Esophagus muscularis mucosa (tissue), 4 donors: ENCODE measurements around the gene BAG1. TPM values are rescaled to one million over a fixed set of nuclear protein-coding genes. Genes with fewer than 3 reads are reported as not detected.

Experiments used
- DNase-seq: peaks from one replicate; pipeline ENCODE4 v3.0.0-alpha.2; 2017; ENCODE audit errors: extremely low spot score
- H3K27ac ChIP-seq, 4 donors: fragments of 200-600 bp; sonication (generic); replicated peaks in 1 of 4; 1 replicate in 3 of 4; 2 replicates in 1 of 4; pipeline ENCODE4 v1.5.1; 2016 to 2019; ENCODE audit warnings: mild to moderate bottlenecking in 1 of 4
- H3K27me3 ChIP-seq, 4 donors: fragments of 200-600 bp; sonication (generic); one replicate each; pipeline versions ENCODE4 v1.5.1 to v1.6.0; 2016 to 2019
- H3K36me3 ChIP-seq, 4 donors: fragments of 200-600 bp; sonication (generic); one replicate each; pipeline ENCODE4 v1.5.1; 2016 to 2019
- H3K4me1 ChIP-seq, 4 donors: fragments of 200-600 bp; sonication (generic); one replicate each; pipeline ENCODE4 v1.5.1; 2016 to 2019
- H3K4me3 ChIP-seq, 4 donors: fragments of 200-600 bp; sonication (generic); 1 replicate in 2 of 4; 2 replicates in 2 of 4; pipeline ENCODE4 v1.5.1; 2016 to 2019; ENCODE audit warnings: mild to moderate bottlenecking in 4 of 4, moderate library complexity in 1 of 4
- H3K9me3 ChIP-seq, 4 donors: fragments of 200-600 bp; sonication (generic); 1 replicate in 3 of 4; 2 replicates in 1 of 4; pipeline ENCODE4 v1.5.1; 2016 to 2019
- CTCF ChIP-seq, 3 experiments: fragments of 200-600 bp in 2 of 3; fragments of 450-650 bp in 1 of 3; sonication (generic) in 2 of 3; IDR thresholded peaks; one replicate each; pipeline ENCODE4 v1.5.1; 2017 to 2019; ENCODE audit warnings: antibody characterized with exemption in 3 of 3, mild to moderate bottlenecking in 2 of 3, moderate library complexity in 1 of 3
- EP300 ChIP-seq: sonication (generic); formaldehyde crosslinking; IDR thresholded peaks from one replicate; pipeline ENCODE4 v1.6.1; 2017; ENCODE audit warnings: antibody characterized with exemption
- POLR2A ChIP-seq: fragments of 450-650 bp; IDR thresholded peaks from one replicate; pipeline ENCODE4 v1.6.1; 2017; ENCODE audit warnings: antibody characterized with exemption, moderate library complexity, mild to moderate bottlenecking, low read depth
- POLR2AphosphoS5 ChIP-seq, 2 donors: sonication (generic); formaldehyde crosslinking; IDR thresholded peaks; one replicate each; pipeline ENCODE4 v1.6.1; 2017; ENCODE audit warnings: antibody characterized with exemption in 2 of 2
- WGBS: methylation state at CpG from one replicate; pipeline ENCODE4 v1.1.5; 2018; 5-methylcytosine and 5-hydroxymethylcytosine counted together
- intact Hi-C: fragments of 100-400 bp; cut with DNase I; formaldehyde crosslinking; loops from one replicate; pipeline ENCODE4 v1.15.1; 2023
- total RNA-seq, 4 donors: library from RNA; depleted of rRNA; stranded (reverse); fragments of >200 nt; gene quantifications; one replicate each; pipeline versions ENCODE4 v1.1.0 to v1.2.1, GENCODE V29; 2016

BAG1 gene
- total RNA-seq, 4 donors from 2014 or later: 108 to 154 (median 126) TPM

- intact Hi-C loops: no loop called here
- 84% methylated on average over 3 of the region's 3 CpGs for WGBS
- Histone ChIP-seq H3K36me3 (peaks cover 56 to 100% (median 93%) of the 10 kb centered on the region in 4 donors), H3K4me1 (no peaks in the 10 kb centered on the region), H3K27me3 (no peaks in the 10 kb centered on the region), H3K4me3 (no peak overlapping the region), H3K27ac (no peak overlapping the region), H3K9me3 (no peaks in the 10 kb centered on the region)
- TF ChIP-seq POLR2AphosphoS5 (IDR thresholded peaks at IDR 0.05) (no peak), POLR2A (no peak), EP300 (no peak), CTCF (IDR thresholded peaks at IDR 0.05) (no peak)
- DNase-seq: no peak
These were observed 8.9 kb upstream of the BAG1 start for GRCh38 chr9:33273266-33273971.

GRCh38 chr9:33272061-33272460, 7.6 kb upstream of the BAG1 start:
- Histone ChIP-seq H3K9me3 (no peaks in the 10 kb centered on the region), H3K27ac (no peak overlapping the region), H3K36me3 (peaks cover 43 to 100% (median 92%) of the 10 kb centered on the region in 4 donors), H3K4me1 (peaks cover 0 to 4% (median 0%) of the 10 kb centered on the region in 4 donors), H3K27me3 (no peaks in the 10 kb centered on the region), H3K4me3 (no peak overlapping the region)
- intact Hi-C loops: no loop called here
- DNase-seq: no peak
- 94% methylated on average over 1 of the region's 1 CpG for WGBS
- TF ChIP-seq EP300: no peak
- no peak for TF ChIP-seq CTCF (IDR thresholded peaks at IDR 0.05)
- no peak for TF ChIP-seq POLR2AphosphoS5 (IDR thresholded peaks at IDR 0.05)
- no peak for TF ChIP-seq POLR2A

- H3K9me3 ChIP-seq: no peaks in the 10 kb centered on the region
- peaks cover 11 to 23% (median 16%) of the 10 kb centered on the region in 4 donors for H3K4me1 ChIP-seq
- H3K27me3 ChIP-seq: no peaks in the 10 kb centered on the region
- intact Hi-C loops: no loop called here
- H3K27ac ChIP-seq: no peak overlapping the region
- no peak for DNase-seq
- 96% methylated on average over 3 of the region's 3 CpGs for WGBS
- TF ChIP-seq POLR2AphosphoS5 (IDR thresholded peaks at IDR 0.05): no peak
- TF ChIP-seq CTCF (IDR thresholded peaks at IDR 0.05): no peak
- no peak for TF ChIP-seq EP300
- no peak for TF ChIP-seq POLR2A
- no peak overlapping the region for H3K4me3 ChIP-seq
- peaks cover 26 to 93% (median 78%) of the 10 kb centered on the region in 4 donors for H3K36me3 ChIP-seq
These were observed 5.6 kb upstream of the BAG1 start for GRCh38 chr9:33270146-33270545.

- intact Hi-C loops: loop anchor here (10.0 kb wide), 1 partner anchor 882 kb away; the partner anchor contains the start of gene ACO1
- Histone ChIP-seq H3K27ac (no peak overlapping the region), H3K27me3 (no peaks in the 10 kb centered on the region), H3K36me3 (peaks cover 16 to 67% (median 52%) of the 10 kb centered on the region in 4 donors), H3K4me1 (peaks cover 21 to 40% (median 29%) of the 10 kb centered on the region in 4 donors), H3K9me3 (no peaks in the 10 kb centered on the region), H3K4me3 (no peak overlapping the region)
- TF ChIP-seq POLR2AphosphoS5 (IDR thresholded peaks at IDR 0.05) (no peak), EP300 (no peak), CTCF (IDR thresholded peaks at IDR 0.05) (no peak), POLR2A (no peak)
- no peak for DNase-seq
These were observed 2.8 kb upstream of the BAG1 start for GRCh38 chr9:33267151-33267767.
